K562 treated with DMSO at 1 percent for 4 hours (cell line): ENCODE results near the gene SLC19A1. TPM values are rescaled to one million over a fixed set of nuclear protein-coding genes. Genes with fewer than 3 reads are reported as not detected.

ENCODE experiments used
- total RNA-seq: library from RNA; unstranded; fragments of 300-600 nt; gene quantifications from 2 replicates; pipeline ENCODE4 v1.2.3, GENCODE V29; 2022; ENCODE audit not compliant: insufficient read depth

The SLC19A1 gene
- total RNA-seq, result 6.4 and 10.3 TPM in 2 replicates

DNA sequence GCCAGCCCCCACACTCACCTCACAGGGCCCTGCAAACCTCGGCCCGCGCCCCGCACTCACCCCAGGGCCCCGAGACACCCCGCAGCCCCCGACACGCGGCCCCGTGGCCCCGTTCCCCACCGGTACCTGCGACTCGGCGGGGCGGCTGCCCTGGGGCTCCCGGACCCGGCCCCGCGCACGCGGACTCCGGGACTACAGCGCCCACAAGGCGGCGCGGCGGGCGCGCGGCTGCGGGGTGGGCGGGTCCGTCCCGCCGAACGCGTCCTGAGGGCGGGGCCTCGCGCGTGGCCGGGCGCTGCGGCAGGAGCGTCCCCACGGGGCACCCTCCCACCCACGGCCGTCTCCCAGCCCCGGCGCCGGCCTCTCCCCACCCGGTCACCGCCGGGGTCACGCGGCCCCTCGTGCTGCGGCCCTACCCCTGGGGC is at the start of gene SLC19A1:
Gene SLC19A1 (minus strand): TSS at position 199 of the 425 bp plus-strand sequence. CDS start 4,481 bp downstream, outside the sequence.

Other genes with a start within 250 kb of the SLC19A1 start
- gene COL18A1, start 137.3 kb downstream of the SLC19A1 start, total RNA-seq, result 9.9 and 11.2 TPM in 2 replicates
- not detected in 2 replicates for gene PCBP3, start 101.3 kb upstream of the SLC19A1 start, total RNA-seq